Calu3 (cell line): ENCODE data around the gene UBD. TPM values are rescaled to one million over a fixed set of nuclear protein-coding genes. Genes with fewer than 3 reads are reported as not detected.
A peak's percentile ranks its signal among the peaks of the same experiment; 100 is the strongest.

Experiments
- BruUV-seq: library from RNA; stranded (reverse); fragments of 400-500 nt; replicated peaks from 2 replicates; lab custom pipeline; 2021; lab: Mats Ljungman, UMichigan
- CTCF ChIA-PET: fragments of 300-600 bp; sonication (Branson Sonifier 250); formaldehyde crosslinking; loops from one replicate; lab custom pipeline; 2022; ENCODE audit warnings: antibody characterized with exemption; lab: Charles Lee
- DNase-seq: peaks from one replicate; pipeline ENCODE4 v3.0.0; 2022
- H3K27ac Mint-ChIP-seq: one replicate; pipeline ENCODE4 v1.8.0; 2022; ENCODE audit warnings: mixed read lengths; ENCODE audit not compliant: unreplicated experiment
- H3K27me3 Mint-ChIP-seq: one replicate; pipeline ENCODE4 v1.8.0; 2022; ENCODE audit warnings: mixed read lengths; ENCODE audit not compliant: unreplicated experiment
- H3K36me3 Mint-ChIP-seq: one replicate; pipeline ENCODE4 v1.8.0; 2022; ENCODE audit warnings: mild to moderate bottlenecking, moderate library complexity, mixed read lengths; ENCODE audit not compliant: insufficient read depth, unreplicated experiment
- H3K4me1 Mint-ChIP-seq: one replicate; pipeline ENCODE4 v1.8.0; 2022; ENCODE audit warnings: mild to moderate bottlenecking, low read depth, mixed read lengths; ENCODE audit not compliant: unreplicated experiment
- H3K4me3 Mint-ChIP-seq: one replicate; pipeline ENCODE4 v1.8.0; 2022; ENCODE audit warnings: mild to moderate bottlenecking, low read depth, moderate library complexity, mixed read lengths; ENCODE audit not compliant: unreplicated experiment
- H3K9me3 Mint-ChIP-seq: one replicate; pipeline ENCODE4 v1.8.0; 2022; ENCODE audit warnings: low read depth, mixed read lengths; ENCODE audit not compliant: unreplicated experiment
- CTCF ChIP-seq: fragments of 200-600 bp; IDR thresholded peaks from one replicate; pipeline ENCODE4 v1.8.0; 2022; ENCODE audit warnings: antibody characterized with exemption; ENCODE audit not compliant: unreplicated experiment
- intact Hi-C: fragments of 100-400 bp; cut with micrococcal nuclease; formaldehyde crosslinking; loops from one replicate; pipeline ENCODE4 v1.10.0; 2022; ENCODE audit not compliant: unreplicated experiment
- total RNA-seq: library from RNA; stranded (reverse); gene quantifications from 2 replicates; pipeline ENCODE4 v1.2.3, GENCODE V29; 2022

UBD gene
- total RNA-seq, 1 experiment from 2014 or later: 82.8 TPM

- no TSS peak for BruUV-seq
- Mint-ChIP-seq H3K9me3 (no peaks in the 10 kb centered on the region), H3K27me3 (no peaks in the 10 kb centered on the region), H3K36me3 (no peaks in the 10 kb centered on the region), H3K4me1 (no peaks in the 10 kb centered on the region), H3K27ac (no peak overlapping the region), H3K4me3 (no peak overlapping the region)
- no peak for TF ChIP-seq CTCF
- intact Hi-C loops: no loop called here
- DNase-seq: no peak
- CTCF ChIA-PET: no interaction called here
Observed at GRCh38 chr6:29537714-29538403, 21.7 kb downstream of the UBD start.

- CTCF ChIA-PET: interaction anchor here (0.7 kb wide), 1 partner anchor 49 kb away, joined by 3 read pairs; no protein-coding TSS in a partner anchor
- H3K4me3 Mint-ChIP-seq: no peak overlapping the region
Observed at GRCh38 chr6:29532320-29532951, 27.1 kb downstream of the UBD start.

GRCh38 chr6:29531668-29532067 is 27.9 kb downstream of the UBD start:
- H3K4me1 Mint-ChIP-seq: peaks cover 7% of the 10 kb centered on the region
- no peak overlapping the region for H3K27ac Mint-ChIP-seq
- no TSS peak for BruUV-seq
- CTCF ChIA-PET: no interaction called here
- DNase-seq: peak; percentile 56
- peaks cover 2% of the 10 kb centered on the region for H3K9me3 Mint-ChIP-seq
- intact Hi-C loops: no loop called here
- H3K4me3 Mint-ChIP-seq: no peak overlapping the region
- TF ChIP-seq CTCF: no peak
- peaks cover 5% of the 10 kb centered on the region for H3K36me3 Mint-ChIP-seq
- no peaks in the 10 kb centered on the region for H3K27me3 Mint-ChIP-seq

More at GRCh38 chr6:29532320-29532951, 27.1 kb downstream of the UBD start:
- H3K27me3 Mint-ChIP-seq: no peaks in the 10 kb centered on the region
- peaks cover 2% of the 10 kb centered on the region for H3K9me3 Mint-ChIP-seq
- no peak for TF ChIP-seq CTCF
- H3K36me3 Mint-ChIP-seq: peaks cover 5% of the 10 kb centered on the region
- intact Hi-C loops: no loop called here
- no peak for DNase-seq
- no TSS peak for BruUV-seq
- H3K4me1 Mint-ChIP-seq: no peaks in the 10 kb centered on the region
- no peak overlapping the region for H3K27ac Mint-ChIP-seq

- CTCF ChIA-PET: no interaction called here
- no peak for DNase-seq
- no TSS peak for BruUV-seq
- peaks cover 5% of the 10 kb centered on the region for H3K36me3 Mint-ChIP-seq
- no peak overlapping the region for H3K27ac Mint-ChIP-seq
- H3K4me3 Mint-ChIP-seq: no peak overlapping the region
- H3K9me3 Mint-ChIP-seq: peaks cover 2% of the 10 kb centered on the region
- intact Hi-C loops: no loop called here
- H3K4me1 Mint-ChIP-seq: peaks cover 8% of the 10 kb centered on the region
- no peak for TF ChIP-seq CTCF
- H3K27me3 Mint-ChIP-seq: no peaks in the 10 kb centered on the region
Observed at GRCh38 chr6:29530671-29531310, 28.7 kb downstream of the UBD start.
